ENCODE measurements around the gene GNB5. TPM values are rescaled to one million over a fixed set of nuclear protein-coding genes. Genes with fewer than 3 reads are reported as not detected.

Gene GNB5
- total RNA-seq, 1 experiment from 2014 or later, result 58.7 TPM

- Histone ChIP-seq H3K9me3 (ENCODE audit: control insufficient read depth, insufficient read depth, low read depth, low read length) (no peaks in the 10 kb centered on the region), H3K36me3 (ENCODE audit: control insufficient read depth, insufficient read depth, low read length) (no peaks in the 10 kb centered on the region), H3K27me3 (ENCODE audit: control insufficient read depth, insufficient read depth, low read length) (no peaks in the 10 kb centered on the region), H3K4me1 (ENCODE audit: control insufficient read depth, insufficient read depth, low read length) (no peaks in the 10 kb centered on the region), H3K4me3 (ENCODE audit: low read depth in 2 of 2, low read length in 2 of 2) (no peak overlapping the region), H3K27ac (ENCODE audit: low read length) (no peak overlapping the region)
- CTCF ChIA-PET, result no interaction called here
- POLR2A ChIA-PET, result no interaction called here
- TF ChIP-seq CTCF (IDR thresholded peaks at IDR 0.05), result no peak
- TF ChIP-seq REST (IDR thresholded peaks at IDR 0.05; ENCODE audit: insufficient read depth in 1 of 2, low read depth in 2 of 2, low read length in 1 of 2), result no peak
- no peak for TF ChIP-seq TCF7L2 (IDR thresholded peaks at IDR 0.05; ENCODE audit: low read depth, low read length)
- no peak for TF ChIP-seq SIN3A (IDR thresholded peaks at IDR 0.05; ENCODE audit: borderline replicate concordance, insufficient read depth, low read depth, low read length)
- intact Hi-C loops (cut with micrococcal nuclease; ENCODE audit: unreplicated experiment), result no loop called here
- no peak for DNase-seq (ENCODE audit: low read depth, low spot score)
- no peak for ATAC-seq
- BruUV-seq (replicated peaks), result no TSS peak
- in situ Hi-C loops (cut with HindIII; ENCODE audit: low pct_unique_long_range_greater_than_20kb, low sequenced_read_pairs), result no loop called here
Observed at GRCh38 chr15:52115598-52116427, 75.4 kb downstream of the GNB5 start.

- Histone ChIP-seq H3K4me3 (ENCODE audit: low read depth in 2 of 2, low read length in 2 of 2) (no peak overlapping the region), H3K27me3 (ENCODE audit: control insufficient read depth, insufficient read depth, low read length) (no peaks in the 10 kb centered on the region), H3K9me3 (ENCODE audit: control insufficient read depth, insufficient read depth, low read depth, low read length) (no peaks in the 10 kb centered on the region), H3K4me1 (ENCODE audit: control insufficient read depth, insufficient read depth, low read length) (no peaks in the 10 kb centered on the region), H3K27ac (ENCODE audit: low read length) (no peak overlapping the region), H3K36me3 (ENCODE audit: control insufficient read depth, insufficient read depth, low read length) (no peaks in the 10 kb centered on the region)
- BruUV-seq (replicated peaks), result no TSS peak
- TF ChIP-seq TCF7L2 (IDR thresholded peaks at IDR 0.05; ENCODE audit: low read depth, low read length) (no peak), CTCF (IDR thresholded peaks at IDR 0.05) (no peak)
- CTCF ChIA-PET, result no interaction called here
- ATAC-seq, result no peak
- DNase-seq (ENCODE audit: low read depth, low spot score), result no peak
- in situ Hi-C loops (cut with HindIII; ENCODE audit: low pct_unique_long_range_greater_than_20kb, low sequenced_read_pairs), result no loop called here
- POLR2A ChIA-PET, result no interaction called here
- intact Hi-C loops (cut with micrococcal nuclease; ENCODE audit: unreplicated experiment), result no loop called here
Observed at GRCh38 chr15:52114261-52115055, 76.7 kb downstream of the GNB5 start.

All from Panc1 (cell line).